ENCODE data around the gene TNFRSF8.

Gene TNFRSF8

DNA sequence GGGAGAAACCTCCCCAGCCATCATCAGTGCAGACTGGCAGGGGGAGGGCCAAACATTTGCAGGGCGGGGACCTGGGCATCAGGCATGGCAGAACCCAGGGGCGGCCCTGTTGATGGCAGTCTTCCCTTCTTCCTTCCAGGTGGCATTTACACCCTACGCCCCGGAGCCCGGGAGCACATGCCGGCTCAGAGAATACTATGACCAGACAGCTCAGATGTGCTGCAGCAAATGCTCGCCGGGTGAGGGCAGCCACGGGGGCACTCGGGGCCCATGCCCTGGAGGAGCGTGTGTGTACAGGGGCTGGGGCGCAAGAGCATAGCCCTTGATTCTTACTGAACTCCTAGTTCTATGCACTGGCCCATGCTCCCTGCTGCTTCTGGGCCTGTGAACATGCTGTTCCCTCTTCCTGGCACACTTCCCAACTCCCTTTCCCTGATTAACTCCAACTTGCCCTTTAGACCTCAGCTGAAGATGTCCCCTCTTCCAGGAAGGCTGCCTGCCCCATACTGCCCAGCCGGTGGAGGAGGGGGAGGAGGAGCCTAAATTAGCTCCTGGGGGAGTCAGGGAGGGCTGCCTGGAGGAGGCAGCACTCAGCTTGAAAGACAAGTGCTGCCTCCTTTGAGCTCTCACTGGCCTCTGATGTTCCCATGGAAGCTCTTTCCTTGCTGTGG lies 125.7 kb downstream of the TNFRSF8 start:
- Histone ChIP-seq H3K9me2 (replicated peaks; ENCODE audit: control insufficient read depth, low read length) (no peaks in the 10 kb centered on the region), H3K36me3 (ENCODE audit: control insufficient read depth, low read length) (no peaks in the 10 kb centered on the region), H3K9me3 (ENCODE audit: control insufficient read depth, insufficient read depth, low read length) (no peaks in the 10 kb centered on the region), H3K27ac (ENCODE audit: low read depth, low read length) (no peak overlapping the region), H3K4me2 (ENCODE audit: low read length) (no peak overlapping the region), H3K79me2 (ENCODE audit: control insufficient read depth, low read length) (no peaks in the 10 kb centered on the region), H3K4me3 (ENCODE audit: low read length) (no peak overlapping the region), H3F3A (ENCODE audit: control insufficient read depth, insufficient read depth) (no peaks in the 10 kb centered on the region), H4K20me1 (ENCODE audit: control insufficient read depth, insufficient read depth, low read depth, low read length) (peaks cover 4% of the 10 kb centered on the region; the same call in 1 of the 2 replicates), H3K27me3 (ENCODE audit: control insufficient read depth, low read length) (peaks cover 58% of the 10 kb centered on the region), H3K4me1 (ENCODE audit: control insufficient read depth, low read length) (no peaks in the 10 kb centered on the region)
- TF ChIP-seq, protein P1, sequence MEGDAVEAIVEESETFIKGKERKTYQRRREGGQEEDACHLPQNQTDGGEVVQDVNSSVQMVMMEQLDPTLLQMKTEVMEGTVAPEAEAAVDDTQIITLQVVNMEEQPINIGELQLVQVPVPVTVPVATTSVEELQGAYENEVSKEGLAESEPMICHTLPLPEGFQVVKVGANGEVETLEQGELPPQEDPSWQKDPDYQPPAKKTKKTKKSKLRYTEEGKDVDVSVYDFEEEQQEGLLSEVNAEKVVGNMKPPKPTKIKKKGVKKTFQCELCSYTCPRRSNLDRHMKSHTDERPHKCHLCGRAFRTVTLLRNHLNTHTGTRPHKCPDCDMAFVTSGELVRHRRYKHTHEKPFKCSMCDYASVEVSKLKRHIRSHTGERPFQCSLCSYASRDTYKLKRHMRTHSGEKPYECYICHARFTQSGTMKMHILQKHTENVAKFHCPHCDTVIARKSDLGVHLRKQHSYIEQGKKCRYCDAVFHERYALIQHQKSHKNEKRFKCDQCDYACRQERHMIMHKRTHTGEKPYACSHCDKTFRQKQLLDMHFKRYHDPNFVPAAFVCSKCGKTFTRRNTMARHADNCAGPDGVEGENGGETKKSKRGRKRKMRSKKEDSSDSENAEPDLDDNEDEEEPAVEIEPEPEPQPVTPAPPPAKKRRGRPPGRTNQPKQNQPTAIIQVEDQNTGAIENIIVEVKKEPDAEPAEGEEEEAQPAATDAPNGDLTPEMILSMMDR (IDR thresholded peaks at IDR 0.05; ENCODE audit: low read depth, low read length, poor library complexity, severe bottlenecking) = no peak

DNA sequence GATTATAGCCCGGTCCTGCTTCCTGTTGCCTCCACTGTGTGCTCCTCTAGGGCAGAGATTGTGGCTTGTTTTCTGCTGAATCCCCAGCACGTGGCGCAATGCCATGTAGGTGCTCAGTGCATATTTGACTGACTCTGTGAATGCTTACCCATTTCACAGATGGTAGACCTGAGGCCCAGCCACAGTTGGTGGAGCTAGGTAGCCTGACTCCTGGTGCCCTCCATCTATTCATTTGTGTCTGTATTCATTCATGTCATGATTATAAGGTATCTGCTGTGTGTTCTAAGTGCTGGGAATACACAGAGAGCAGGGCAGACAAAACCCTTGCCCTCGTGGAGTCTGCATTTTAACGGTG lies 126.2 kb downstream of the TNFRSF8 start:
- Histone ChIP-seq H3K27me3 (ENCODE audit: control insufficient read depth, low read length) (peaks cover 54% of the 10 kb centered on the region), H3F3A (ENCODE audit: control insufficient read depth, insufficient read depth) (no peaks in the 10 kb centered on the region), H3K36me3 (ENCODE audit: control insufficient read depth, low read length) (no peaks in the 10 kb centered on the region), H3K79me2 (ENCODE audit: control insufficient read depth, low read length) (no peaks in the 10 kb centered on the region), H3K4me1 (ENCODE audit: control insufficient read depth, low read length) (no peaks in the 10 kb centered on the region), H4K20me1 (ENCODE audit: control insufficient read depth, insufficient read depth, low read depth, low read length) (peaks cover 4% of the 10 kb centered on the region; the same call in 1 of the 2 replicates), H3K9me3 (ENCODE audit: control insufficient read depth, insufficient read depth, low read length) (no peaks in the 10 kb centered on the region), H3K4me3 (ENCODE audit: low read length) (no peak overlapping the region), H3K4me2 (ENCODE audit: low read length) (no peak overlapping the region), H3K27ac (ENCODE audit: low read depth, low read length) (no peak overlapping the region), H3K9me2 (replicated peaks; ENCODE audit: control insufficient read depth, low read length) (no peaks in the 10 kb centered on the region)
- TF ChIP-seq, protein P1 (IDR thresholded peaks at IDR 0.05; ENCODE audit: low read depth, low read length, poor library complexity, severe bottlenecking) = no peak
- no peak for TF ChIP-seq EZH2phosphoT487 (IDR thresholded peaks at IDR 0.05; ENCODE audit: borderline replicate concordance, low read length)

DNA sequence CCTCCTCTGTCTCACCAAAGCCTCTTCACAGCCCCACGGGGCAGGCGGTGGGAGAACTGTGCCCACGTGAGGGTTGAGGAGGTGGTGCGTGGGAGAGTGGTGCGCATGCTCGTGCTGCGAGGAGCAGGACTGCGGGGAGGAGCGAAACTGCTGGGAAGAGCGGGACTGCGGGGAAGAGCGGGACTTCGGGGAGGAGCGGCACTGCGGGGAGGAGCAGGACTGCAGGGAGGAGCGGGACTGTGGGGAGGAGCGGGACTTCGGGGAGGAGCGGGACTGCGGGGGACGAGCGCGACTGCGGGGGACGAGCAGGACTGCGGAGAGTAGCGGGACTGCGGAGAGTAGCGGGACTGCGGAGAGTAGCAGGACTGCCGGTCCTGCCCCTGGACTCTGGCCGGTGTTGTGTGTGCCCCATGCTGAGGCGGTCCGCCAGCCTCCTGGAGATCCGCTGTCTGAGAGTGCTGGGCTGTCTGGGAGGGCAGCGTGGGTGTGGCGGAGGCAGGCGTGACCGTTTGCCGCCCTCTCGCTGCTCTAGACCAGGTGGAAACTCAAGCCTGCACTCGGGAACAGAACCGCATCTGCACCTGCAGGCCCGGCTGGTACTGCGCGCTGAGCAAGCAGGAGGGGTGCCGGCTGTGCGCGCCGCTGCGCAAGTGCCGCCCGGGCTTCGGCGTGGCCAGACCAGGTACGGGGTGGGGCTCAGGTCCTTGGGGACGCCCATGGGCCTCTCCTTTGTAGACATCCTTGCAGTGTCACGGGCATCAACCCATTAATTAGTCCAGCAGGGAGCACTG lies 128.3 kb downstream of the TNFRSF8 start:
- Histone ChIP-seq H3F3A (ENCODE audit: control insufficient read depth, insufficient read depth) (no peaks in the 10 kb centered on the region), H3K4me2 (ENCODE audit: low read length) (no peak overlapping the region), H3K27me3 (ENCODE audit: control insufficient read depth, low read length) (peaks cover 36% of the 10 kb centered on the region), H3K27ac (ENCODE audit: low read depth, low read length) (no peak overlapping the region), H3K4me3 (ENCODE audit: low read length) (no peak overlapping the region), H3K36me3 (ENCODE audit: control insufficient read depth, low read length) (no peaks in the 10 kb centered on the region), H4K20me1 (ENCODE audit: control insufficient read depth, insufficient read depth, low read depth, low read length) (peaks cover 4% of the 10 kb centered on the region; the same call in 1 of the 2 replicates), H3K9me3 (ENCODE audit: control insufficient read depth, insufficient read depth, low read length) (no peaks in the 10 kb centered on the region), H3K79me2 (ENCODE audit: control insufficient read depth, low read length) (no peaks in the 10 kb centered on the region), H3K4me1 (ENCODE audit: control insufficient read depth, low read length) (peaks cover 12% of the 10 kb centered on the region), H3K9me2 (replicated peaks; ENCODE audit: control insufficient read depth, low read length) (no peaks in the 10 kb centered on the region)
- TF ChIP-seq, protein P1 (IDR thresholded peaks at IDR 0.05; ENCODE audit: low read depth, low read length, poor library complexity, severe bottlenecking) = no peak
- TF ChIP-seq EZH2phosphoT487 (IDR thresholded peaks at IDR 0.05; ENCODE audit: borderline replicate concordance, low read length) = no peak
